GM23338 (cell line): ENCODE measurements around the gene GATM.

Experiments
- EZH2 ChIP-seq: fragments of 200-600 bp; sonication (generic); IDR thresholded peaks from one replicate; pipeline ENCODE4 v1.8.0; 2017; ENCODE audit warnings: antibody characterized with exemption, mild to moderate bottlenecking, low read depth; ENCODE audit not compliant: unreplicated experiment
- TF ChIP-seq, protein P1 (sequence below), 2 experiments: fragments of 200-600 bp in 1 of 2; sonication (generic) in 1 of 2; conservative IDR thresholded peaks; 2 replicates each; pipeline versions ENCODE4 v1.5.1 to v1.6.1; 2016 to 2017; ENCODE audit warnings: antibody characterized with exemption in 2 of 2, low read depth in 2 of 2, mild to moderate bottlenecking in 2 of 2, moderate library complexity in 1 of 2
- TF ChIP-seq, protein P2 (sequence below): IDR thresholded peaks from 2 replicates; pipeline ENCODE4 v1.6.1; 2016; ENCODE audit warnings: antibody characterized with exemption

DNA sequence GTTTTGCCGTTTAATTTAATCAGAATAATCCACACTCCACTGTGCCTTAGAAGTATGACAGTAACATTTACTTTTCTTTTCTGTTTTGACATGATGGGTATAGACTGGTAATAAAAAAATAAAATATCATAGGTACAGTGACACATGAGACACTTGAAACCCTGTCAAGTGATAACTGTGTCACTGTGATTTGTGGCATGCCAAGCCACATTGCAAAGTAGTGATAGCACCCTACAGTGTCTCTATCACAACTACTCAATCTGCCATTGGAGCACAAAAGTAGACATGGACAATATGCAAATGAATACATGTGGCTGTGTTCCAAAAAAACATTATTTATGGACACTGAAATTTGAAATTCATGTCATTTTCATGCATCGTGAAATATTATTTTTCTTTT, 22.5 kb downstream of the GATM start:
- TF ChIP-seq, protein P1, sequence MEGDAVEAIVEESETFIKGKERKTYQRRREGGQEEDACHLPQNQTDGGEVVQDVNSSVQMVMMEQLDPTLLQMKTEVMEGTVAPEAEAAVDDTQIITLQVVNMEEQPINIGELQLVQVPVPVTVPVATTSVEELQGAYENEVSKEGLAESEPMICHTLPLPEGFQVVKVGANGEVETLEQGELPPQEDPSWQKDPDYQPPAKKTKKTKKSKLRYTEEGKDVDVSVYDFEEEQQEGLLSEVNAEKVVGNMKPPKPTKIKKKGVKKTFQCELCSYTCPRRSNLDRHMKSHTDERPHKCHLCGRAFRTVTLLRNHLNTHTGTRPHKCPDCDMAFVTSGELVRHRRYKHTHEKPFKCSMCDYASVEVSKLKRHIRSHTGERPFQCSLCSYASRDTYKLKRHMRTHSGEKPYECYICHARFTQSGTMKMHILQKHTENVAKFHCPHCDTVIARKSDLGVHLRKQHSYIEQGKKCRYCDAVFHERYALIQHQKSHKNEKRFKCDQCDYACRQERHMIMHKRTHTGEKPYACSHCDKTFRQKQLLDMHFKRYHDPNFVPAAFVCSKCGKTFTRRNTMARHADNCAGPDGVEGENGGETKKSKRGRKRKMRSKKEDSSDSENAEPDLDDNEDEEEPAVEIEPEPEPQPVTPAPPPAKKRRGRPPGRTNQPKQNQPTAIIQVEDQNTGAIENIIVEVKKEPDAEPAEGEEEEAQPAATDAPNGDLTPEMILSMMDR (conservative IDR thresholded peaks at IDR 0.05; ENCODE audit: low read depth in 2 of 2), result no peak
- no peak for TF ChIP-seq EZH2
- TF ChIP-seq, protein P2, sequence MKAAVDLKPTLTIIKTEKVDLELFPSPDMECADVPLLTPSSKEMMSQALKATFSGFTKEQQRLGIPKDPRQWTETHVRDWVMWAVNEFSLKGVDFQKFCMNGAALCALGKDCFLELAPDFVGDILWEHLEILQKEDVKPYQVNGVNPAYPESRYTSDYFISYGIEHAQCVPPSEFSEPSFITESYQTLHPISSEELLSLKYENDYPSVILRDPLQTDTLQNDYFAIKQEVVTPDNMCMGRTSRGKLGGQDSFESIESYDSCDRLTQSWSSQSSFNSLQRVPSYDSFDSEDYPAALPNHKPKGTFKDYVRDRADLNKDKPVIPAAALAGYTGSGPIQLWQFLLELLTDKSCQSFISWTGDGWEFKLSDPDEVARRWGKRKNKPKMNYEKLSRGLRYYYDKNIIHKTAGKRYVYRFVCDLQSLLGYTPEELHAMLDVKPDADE, result no peak
